CD4-positive, alpha-beta T cell treated with Interleukin-1 beta for 1 hour (primary cell): Measurements from ENCODE around the gene KMT5B.

ENCODE experiments used
- DNase-seq, 2 donors: peaks; one replicate each; pipeline ENCODE4 v3.0.0-alpha.2; 2020 to 2022

The KMT5B gene

DNA sequence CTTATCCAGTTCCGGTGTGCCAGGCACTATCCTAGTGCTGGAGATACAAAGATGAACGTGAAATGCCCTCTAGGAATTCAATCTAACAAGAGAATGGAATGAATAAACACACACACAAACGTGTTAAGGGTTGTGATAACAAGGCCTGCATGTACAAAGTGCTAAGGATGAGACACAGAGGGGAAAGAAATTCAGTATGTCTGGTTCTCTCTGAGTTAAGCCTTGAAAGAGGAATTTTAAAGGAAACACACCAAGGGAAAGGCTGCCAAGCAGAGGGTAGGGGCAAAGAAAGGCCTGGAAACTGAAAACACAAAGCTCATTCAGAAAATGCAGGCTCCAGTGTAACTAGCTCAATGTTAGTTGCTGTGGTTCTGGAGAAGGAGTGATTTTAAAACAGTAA, 96.1 kb downstream of the KMT5B start:
- DNase-seq = no peak

DNA sequence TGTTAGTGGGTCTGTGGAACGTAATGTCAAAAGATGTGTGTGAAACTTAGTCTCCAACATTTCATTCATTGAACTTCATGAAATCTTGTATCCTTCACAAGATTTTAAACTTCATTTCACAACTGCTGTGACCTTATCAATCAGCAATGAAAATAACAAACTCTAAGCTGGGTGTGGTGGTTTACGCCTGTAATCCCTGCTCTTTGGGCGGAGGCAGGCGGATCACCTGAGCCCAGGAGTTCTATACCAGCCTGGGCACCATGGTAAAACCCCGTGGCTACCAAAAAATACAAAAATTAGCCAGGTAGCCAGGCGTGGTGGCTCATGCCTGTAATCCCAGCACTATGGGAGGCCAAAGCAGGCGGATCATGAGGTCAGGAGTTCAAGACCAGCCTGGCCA, 97.0 kb downstream of the KMT5B start:
- no peak for DNase-seq

DNA sequence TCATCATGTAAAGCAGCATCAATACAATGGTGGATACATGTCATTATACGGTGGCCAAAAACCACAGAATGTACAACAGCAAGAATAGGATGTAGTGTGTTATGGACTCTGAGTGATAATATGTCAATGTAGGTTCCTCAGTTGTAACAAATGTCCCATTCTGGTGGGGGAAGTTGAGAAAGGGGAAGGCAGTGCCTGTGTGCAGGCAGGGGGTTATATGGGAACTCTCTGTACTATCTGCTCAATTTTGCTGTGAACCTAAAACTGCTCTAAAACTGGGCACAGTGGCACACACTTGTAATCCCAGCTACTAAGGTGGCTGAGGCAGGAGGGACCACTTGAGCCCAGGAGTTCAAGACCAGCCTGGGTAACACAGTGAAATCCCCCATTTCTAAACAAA, 97.8 kb downstream of the KMT5B start:
- DNase-seq = no peak

DNA sequence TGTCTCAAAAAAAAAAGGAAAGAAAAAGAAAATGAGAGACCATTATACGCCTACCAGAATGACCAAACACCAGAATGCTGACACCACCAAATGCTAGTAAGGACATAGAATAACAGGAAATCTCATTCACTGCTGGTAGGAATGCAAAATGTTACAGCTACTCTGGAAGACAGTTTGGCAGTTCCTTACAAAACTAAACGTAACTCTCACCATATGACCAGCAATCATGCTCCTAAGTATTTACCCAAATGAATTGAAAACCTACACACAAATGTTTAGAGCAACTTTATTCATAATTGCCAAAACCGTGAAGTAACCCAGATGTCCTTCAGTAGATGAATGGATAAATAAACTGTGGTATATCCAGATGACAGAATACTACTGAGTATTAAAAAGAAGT, 99.1 kb downstream of the KMT5B start:
- no peak for DNase-seq

DNA sequence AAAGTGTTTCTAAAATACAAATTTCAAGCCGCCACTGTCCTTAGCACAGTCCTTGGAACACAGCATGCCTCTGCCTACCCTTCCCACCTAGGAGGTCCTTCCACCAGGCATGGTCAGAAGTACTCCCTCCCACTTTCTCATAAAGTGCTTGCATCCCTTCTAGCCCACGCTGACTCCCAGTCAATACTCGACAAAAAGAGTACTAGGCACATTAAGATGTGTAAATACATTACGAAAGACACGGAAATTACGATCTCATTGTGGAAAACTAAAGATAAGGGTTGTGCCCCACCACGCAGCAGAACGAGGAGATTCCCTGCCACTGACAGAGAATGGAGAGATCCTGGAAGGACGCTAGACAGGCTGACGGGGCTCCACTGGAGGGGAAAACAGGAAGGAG, 105.4 kb downstream of the KMT5B start:
- no peak for DNase-seq

DNA sequence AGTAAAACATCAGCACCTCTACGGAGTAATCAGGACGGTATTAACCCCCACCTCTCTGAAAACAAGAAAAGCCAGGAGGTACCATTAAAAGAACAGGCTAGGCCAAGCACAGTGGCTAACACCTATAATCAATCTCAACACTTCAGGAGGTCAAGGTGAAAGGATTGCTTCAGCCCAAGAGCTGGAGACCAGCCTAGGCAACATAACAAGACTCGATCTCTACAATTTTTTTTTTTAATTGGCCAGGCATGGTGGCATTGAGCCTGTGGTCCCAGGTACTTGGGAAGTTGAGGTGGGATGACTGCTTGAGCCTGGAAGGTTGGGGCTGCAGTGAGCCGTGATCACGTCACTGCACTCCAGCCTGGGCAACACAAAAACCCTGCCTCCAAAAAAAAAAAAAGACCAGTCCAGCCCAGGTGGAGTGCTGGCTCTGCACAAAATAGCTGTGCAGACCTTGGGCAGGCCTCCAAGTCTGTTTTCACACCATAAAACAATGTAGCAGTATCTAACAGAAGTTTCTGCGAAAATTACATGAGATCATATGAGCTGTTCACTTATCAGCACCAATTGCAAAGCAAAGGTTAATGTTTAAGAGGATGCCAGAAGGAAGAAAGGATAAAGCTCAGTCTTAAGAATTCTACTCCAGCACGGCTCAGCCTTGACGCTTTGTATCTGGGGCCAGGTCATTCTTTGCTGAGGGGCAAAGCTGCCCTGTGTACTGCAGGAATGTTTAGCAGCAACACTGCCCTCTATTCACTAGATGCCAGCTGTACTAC, 106.7 kb downstream of the KMT5B start:
- DNase-seq = no peak
